K562 (cell line): ENCODE measurements around the gene DRAXIN. TPM values are rescaled to one million over a fixed set of nuclear protein-coding genes. Genes with fewer than 3 reads are reported as not detected.

Experiments
- ARID2 ChIP-seq: fragments of 450-650 bp; IDR thresholded peaks from 2 replicates; pipeline ENCODE4 v1.6.1; 2017; ENCODE audit warnings: antibody characterized with exemption, mild to moderate bottlenecking
- CAMTA2 ChIP-seq: fragments of 250-450 bp; sonication (Bioruptor Pico); conservative IDR thresholded peaks from 2 replicates; pipeline ENCODE4 v1.5.1; 2022
- CBFA2T3 ChIP-seq: fragments of 450-650 bp; IDR thresholded peaks from 2 replicates; pipeline ENCODE4 v1.6.1; 2017
- FOS ChIP-seq: IDR thresholded peaks from 3 replicates; pipeline ENCODE4 v1.6.1; 2011; ENCODE audit not compliant: insufficient read length; ENCODE audit errors: extremely low read depth
- FOXA1 ChIP-seq: fragments of 450-650 bp; IDR thresholded peaks from 2 replicates; pipeline ENCODE4 v1.6.1; 2016; ENCODE audit warnings: mild to moderate bottlenecking, borderline replicate concordance
- JUN ChIP-seq, 2 experiments: sonication (generic) in 1 of 2; formaldehyde crosslinking in 1 of 2; IDR thresholded peaks; 2 replicates each; pipeline versions ENCODE4 v1.6.1 to v1.8.0; 2012 to 2022; ENCODE audit warnings: borderline replicate concordance in 2 of 2, mild to moderate bottlenecking in 2 of 2, improper control_type of control experiment in 1 of 2, low read depth in 1 of 2, low read length in 1 of 2, missing genetic modification reagents in 1 of 2
- LARP7 ChIP-seq: fragments of 450-650 bp; IDR thresholded peaks from 2 replicates; pipeline ENCODE4 v1.6.1; 2016
- MEF2D ChIP-seq: conservative IDR thresholded peaks from 2 replicates; pipeline ENCODE4 v1.6.1; 2016; ENCODE audit warnings: low read depth, missing genetic modification characterization, missing compliant biosample characterization
- MTF1 ChIP-seq: fragments of 250-450 bp; sonication (Bioruptor Pico); IDR thresholded peaks from 2 replicates; pipeline ENCODE4 v1.9.0; 2021; ENCODE audit warnings: moderate library complexity, mild to moderate bottlenecking, inconsistent platforms, borderline replicate concordance
- NCOA4 ChIP-seq: fragments of 450-650 bp; IDR thresholded peaks from 2 replicates; pipeline ENCODE4 v1.6.1; 2018; ENCODE audit warnings: mild to moderate bottlenecking; ENCODE audit not compliant: partially characterized antibody
- NCOA6 ChIP-seq: fragments of 450-650 bp; IDR thresholded peaks from 2 replicates; pipeline ENCODE4 v1.6.1; 2017; ENCODE audit warnings: mild to moderate bottlenecking
- NCOR1 ChIP-seq: fragments of 450-650 bp; IDR thresholded peaks from 2 replicates; pipeline ENCODE4 v1.6.1; 2016; ENCODE audit warnings: mild to moderate bottlenecking, moderate library complexity
- NFIC ChIP-seq: fragments of 450-650 bp; IDR thresholded peaks from 2 replicates; pipeline ENCODE4 v1.6.1; 2017; ENCODE audit warnings: mild to moderate bottlenecking, inconsistent platforms
- NR1H2 ChIP-seq: sonication (generic); formaldehyde crosslinking; IDR thresholded peaks from 2 replicates; pipeline ENCODE4 v1.4.0; 2020; ENCODE audit warnings: mild to moderate bottlenecking, missing genetic modification reagents
- RB1 ChIP-seq: fragments of 450-650 bp; IDR thresholded peaks from 2 replicates; pipeline ENCODE4 v1.6.1; 2017; ENCODE audit warnings: low read depth, mild to moderate bottlenecking
- SAP30 ChIP-seq: fragments of 200-600 bp; sonication (generic); IDR thresholded peaks from 2 replicates; pipeline ENCODE4 v1.6.1; 2012; ENCODE audit warnings: borderline replicate concordance, low read depth, mild to moderate bottlenecking, moderate library complexity, low read length, control low read depth, inconsistent platforms; ENCODE audit not compliant: insufficient read depth, poor library complexity, severe bottlenecking
- TAF9B ChIP-seq: fragments of 450-650 bp; IDR thresholded peaks from 2 replicates; pipeline ENCODE4 v1.6.1; 2018; ENCODE audit warnings: mild to moderate bottlenecking; ENCODE audit not compliant: partially characterized antibody
- TEAD2 ChIP-seq: fragments of 450-650 bp; IDR thresholded peaks from 2 replicates; pipeline ENCODE4 v1.6.1; 2016; ENCODE audit warnings: missing genetic modification characterization, control low read depth, missing compliant biosample characterization
- ZNF232 ChIP-seq: sonication (generic); formaldehyde crosslinking; IDR thresholded peaks from 2 replicates; pipeline ENCODE4 v1.8.0; 2022; ENCODE audit warnings: mild to moderate bottlenecking, missing genetic modification reagents
- ZNF699 ChIP-seq: fragments of 250-450 bp; sonication (Bioruptor Pico); IDR thresholded peaks from 2 replicates; pipeline ENCODE4 v1.8.0; 2021; ENCODE audit warnings: mild to moderate bottlenecking, moderate library complexity; ENCODE audit not compliant: insufficient replicate concordance
- polyA plus RNA-seq, 8 experiments: library from polyadenylated mRNA; depleted of rRNA in 4 of 8; stranded (reverse) in 5 of 8; unstranded in 3 of 8; fragments of >200 nt; fragmentation: Nextera tagmentation in 2 of 8; fragmentation: Illumina TruSeq in 1 of 8; extraction: Ambion mirVana in 2 of 8; extraction: Trizol in 1 of 8; gene quantifications; 2 replicates each; pipeline versions ENCODE4 v1.2.1 to v1.2.3, GENCODE V29; 2011 to 2014; ENCODE audit warnings: inconsistent platforms in 1 of 8, missing spikeins in 1 of 8
- total RNA-seq, 7 experiments: library from RNA; depleted of rRNA in 6 of 7; stranded (reverse); fragments of >200 nt in 6 of 7; fragmentation: Illumina TruSeq in 2 of 7; extraction: Trizol in 2 of 7; gene quantifications; 2 replicates each; pipeline versions ENCODE4 v1.2.1 to v1.2.3, GENCODE V29; 2011 to 2021; ENCODE audit warnings: low replicate concordance in 1 of 7
- TF ChIP-seq, protein P1 (sequence below): sonication (generic); formaldehyde crosslinking; IDR thresholded peaks from 2 replicates; pipeline ENCODE4 v1.8.1; 2023; ENCODE audit warnings: missing genetic modification reagents, mild to moderate bottlenecking, borderline replicate concordance

Gene DRAXIN
- total and polyA plus RNA-seq, 9 of the 15 experiments (the other 6 are each of a cell fraction or from before 2014, with no cell fraction given) = 0.01 to 0.04 (median 0.01) TPM; not detected in 6

DNA sequence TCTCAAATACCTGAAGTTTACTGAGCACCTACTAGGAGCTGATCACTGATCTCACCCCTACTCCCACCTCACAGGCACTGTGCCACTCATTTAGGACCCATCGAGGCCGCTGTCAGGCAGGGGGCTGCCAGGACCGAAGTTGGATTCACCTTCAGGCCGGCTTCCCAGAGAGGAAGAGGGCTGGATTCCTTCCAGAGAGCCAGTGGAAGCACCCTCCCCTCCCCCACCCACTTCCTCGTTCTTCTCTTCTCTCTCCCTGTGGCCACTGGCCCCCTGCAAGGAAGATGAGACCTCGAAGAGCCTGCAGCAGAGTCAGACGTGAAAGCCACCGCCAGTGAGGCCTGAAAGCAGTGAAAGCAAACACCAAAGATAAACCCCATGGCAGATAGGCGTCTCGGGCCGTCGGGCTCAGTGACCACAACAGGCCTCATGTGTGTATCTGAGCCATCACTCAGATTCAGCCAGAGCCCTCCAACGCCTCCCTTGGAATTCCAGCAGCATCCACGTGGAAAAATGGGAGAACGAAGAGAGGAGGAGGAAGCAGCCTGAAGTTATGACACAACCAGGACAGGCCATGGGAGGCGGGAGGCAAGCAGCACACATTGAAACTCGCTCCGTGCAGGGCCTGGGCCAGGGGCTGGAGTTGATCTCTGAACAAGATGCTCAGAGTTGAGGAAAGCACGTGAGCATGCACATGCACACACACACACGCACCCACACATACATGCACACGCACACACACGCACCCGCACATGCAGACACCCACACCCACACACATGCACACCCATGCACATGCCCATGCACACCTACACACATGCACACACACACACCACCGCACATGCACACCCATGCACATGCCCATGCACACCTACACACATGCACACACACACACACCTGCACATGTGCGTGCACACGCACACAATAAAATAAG, 38.3 kb downstream of the DRAXIN start (continued):
- TF ChIP-seq CAMTA2 (CRISPR knock-in tag) (no peak), NFIC (peak; percentile 70), TEAD2 (tag) (no peak), NCOA6 (no peak), ZNF232 (CRISPR knock-in tag) (no peak), CBFA2T3 (no peak), TAF9B (no peak), ZNF699 (CRISPR knock-in tag) (no peak), FOS (no peak), LARP7 (no peak; the same call in 1 of the 2 replicates), MTF1 (CRISPR knock-in tag) (no peak), RB1 (peak; percentile 13; the same call in 1 of the 2 replicates), ARID2 (no peak), JUN (IDR thresholded peaks at IDR 0.05; ENCODE audit: borderline replicate concordance, low read depth, low read length) (no peak), JUN (CRISPR knock-in tag; IDR thresholded peaks at IDR 0.05; ENCODE audit: borderline replicate concordance) (0 out of 2 replicates have a peak, but pooled peaks have one; percentile 51), NCOR1 (no peak), FOXA1 (no peak), MEF2D (tag) (no peak), NR1H2 (CRISPR knock-in tag) (no peak), SAP30 (no peak), NCOA4 (no peak)
- TF ChIP-seq, protein P1, sequence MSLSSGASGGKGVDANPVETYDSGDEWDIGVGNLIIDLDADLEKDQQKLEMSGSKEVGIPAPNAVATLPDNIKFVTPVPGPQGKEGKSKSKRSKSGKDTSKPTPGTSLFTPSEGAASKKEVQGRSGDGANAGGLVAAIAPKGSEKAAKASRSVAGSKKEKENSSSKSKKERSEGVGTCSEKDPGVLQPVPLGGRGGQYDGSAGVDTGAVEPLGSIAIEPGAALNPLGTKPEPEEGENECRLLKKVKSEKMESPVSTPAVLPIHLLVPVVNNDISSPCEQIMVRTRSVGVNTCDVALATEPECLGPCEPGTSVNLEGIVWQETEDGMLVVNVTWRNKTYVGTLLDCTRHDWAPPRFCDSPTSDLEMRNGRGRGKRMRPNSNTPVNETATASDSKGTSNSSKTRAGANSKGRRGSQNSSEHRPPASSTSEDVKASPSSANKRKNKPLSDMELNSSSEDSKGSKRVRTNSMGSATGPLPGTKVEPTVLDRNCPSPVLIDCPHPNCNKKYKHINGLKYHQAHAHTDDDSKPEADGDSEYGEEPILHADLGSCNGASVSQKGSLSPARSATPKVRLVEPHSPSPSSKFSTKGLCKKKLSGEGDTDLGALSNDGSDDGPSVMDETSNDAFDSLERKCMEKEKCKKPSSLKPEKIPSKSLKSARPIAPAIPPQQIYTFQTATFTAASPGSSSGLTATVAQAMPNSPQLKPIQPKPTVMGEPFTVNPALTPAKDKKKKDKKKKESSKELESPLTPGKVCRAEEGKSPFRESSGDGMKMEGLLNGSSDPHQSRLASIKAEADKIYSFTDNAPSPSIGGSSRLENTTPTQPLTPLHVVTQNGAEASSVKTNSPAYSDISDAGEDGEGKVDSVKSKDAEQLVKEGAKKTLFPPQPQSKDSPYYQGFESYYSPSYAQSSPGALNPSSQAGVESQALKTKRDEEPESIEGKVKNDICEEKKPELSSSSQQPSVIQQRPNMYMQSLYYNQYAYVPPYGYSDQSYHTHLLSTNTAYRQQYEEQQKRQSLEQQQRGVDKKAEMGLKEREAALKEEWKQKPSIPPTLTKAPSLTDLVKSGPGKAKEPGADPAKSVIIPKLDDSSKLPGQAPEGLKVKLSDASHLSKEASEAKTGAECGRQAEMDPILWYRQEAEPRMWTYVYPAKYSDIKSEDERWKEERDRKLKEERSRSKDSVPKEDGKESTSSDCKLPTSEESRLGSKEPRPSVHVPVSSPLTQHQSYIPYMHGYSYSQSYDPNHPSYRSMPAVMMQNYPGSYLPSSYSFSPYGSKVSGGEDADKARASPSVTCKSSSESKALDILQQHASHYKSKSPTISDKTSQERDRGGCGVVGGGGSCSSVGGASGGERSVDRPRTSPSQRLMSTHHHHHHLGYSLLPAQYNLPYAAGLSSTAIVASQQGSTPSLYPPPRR (CRISPR knock-in tag) = no peak
